Transverse colon (tissue), 3 donors: ENCODE measurements around the gene OR6K3.

ENCODE experiments used
- POLR2A ChIP-seq: fragments of 450-650 bp; IDR thresholded peaks from one replicate; pipeline ENCODE4 v1.6.1; 2016; ENCODE audit warnings: antibody characterized with exemption, mild to moderate bottlenecking, moderate library complexity
- TF ChIP-seq, protein P1 (sequence below), 5 experiments: fragments of 200-600 bp in 3 of 5; fragments of 450-650 bp in 2 of 5; sonication (generic) in 3 of 5; IDR thresholded peaks; 1 replicate in 2 of 5; 2 replicates in 3 of 5; pipeline ENCODE4 v1.5.1; 2016 to 2017; ENCODE audit warnings: antibody characterized with exemption in 5 of 5, inconsistent platforms in 3 of 5, mild to moderate bottlenecking in 2 of 5, moderate library complexity in 1 of 5

GRCh38 chr1:158731707-158732106 is 11.2 kb upstream of the OR6K3 start:
- TF ChIP-seq, protein P1, sequence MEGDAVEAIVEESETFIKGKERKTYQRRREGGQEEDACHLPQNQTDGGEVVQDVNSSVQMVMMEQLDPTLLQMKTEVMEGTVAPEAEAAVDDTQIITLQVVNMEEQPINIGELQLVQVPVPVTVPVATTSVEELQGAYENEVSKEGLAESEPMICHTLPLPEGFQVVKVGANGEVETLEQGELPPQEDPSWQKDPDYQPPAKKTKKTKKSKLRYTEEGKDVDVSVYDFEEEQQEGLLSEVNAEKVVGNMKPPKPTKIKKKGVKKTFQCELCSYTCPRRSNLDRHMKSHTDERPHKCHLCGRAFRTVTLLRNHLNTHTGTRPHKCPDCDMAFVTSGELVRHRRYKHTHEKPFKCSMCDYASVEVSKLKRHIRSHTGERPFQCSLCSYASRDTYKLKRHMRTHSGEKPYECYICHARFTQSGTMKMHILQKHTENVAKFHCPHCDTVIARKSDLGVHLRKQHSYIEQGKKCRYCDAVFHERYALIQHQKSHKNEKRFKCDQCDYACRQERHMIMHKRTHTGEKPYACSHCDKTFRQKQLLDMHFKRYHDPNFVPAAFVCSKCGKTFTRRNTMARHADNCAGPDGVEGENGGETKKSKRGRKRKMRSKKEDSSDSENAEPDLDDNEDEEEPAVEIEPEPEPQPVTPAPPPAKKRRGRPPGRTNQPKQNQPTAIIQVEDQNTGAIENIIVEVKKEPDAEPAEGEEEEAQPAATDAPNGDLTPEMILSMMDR (IDR thresholded peaks at IDR 0.05): no peak
- no peak for TF ChIP-seq POLR2A
